GM21360 (cell line): ENCODE data around the gene PIEZO1.

Experiments
- ATAC-seq: cut with Tn5 transposase; IDR thresholded peaks from one replicate; pipeline ENCODE4 v1.9.1; 2021; ENCODE audit warnings: mild to moderate bottlenecking, moderate library complexity; ENCODE audit not compliant: unreplicated experiment

The PIEZO1 gene

DNA sequence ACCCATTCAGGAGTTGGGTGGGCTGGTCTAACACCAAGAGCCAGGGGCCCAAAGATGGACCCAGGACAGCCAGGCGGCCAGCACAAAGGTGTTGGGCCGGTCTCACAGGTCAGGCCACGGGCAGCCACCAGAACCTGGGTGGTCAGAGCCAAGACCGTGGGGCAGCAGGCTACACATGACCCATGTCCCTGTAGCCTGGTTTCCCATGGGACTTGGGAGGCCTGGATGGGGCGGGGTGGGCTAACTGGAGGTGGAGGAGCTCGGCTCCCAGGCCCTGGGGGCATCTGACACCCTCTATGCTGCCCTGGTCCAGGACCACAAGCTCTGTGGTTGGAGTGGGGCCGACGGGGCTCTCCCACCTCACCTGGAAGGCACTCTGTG, 61.5 kb downstream of the PIEZO1 start:
- no peak for ATAC-seq

DNA sequence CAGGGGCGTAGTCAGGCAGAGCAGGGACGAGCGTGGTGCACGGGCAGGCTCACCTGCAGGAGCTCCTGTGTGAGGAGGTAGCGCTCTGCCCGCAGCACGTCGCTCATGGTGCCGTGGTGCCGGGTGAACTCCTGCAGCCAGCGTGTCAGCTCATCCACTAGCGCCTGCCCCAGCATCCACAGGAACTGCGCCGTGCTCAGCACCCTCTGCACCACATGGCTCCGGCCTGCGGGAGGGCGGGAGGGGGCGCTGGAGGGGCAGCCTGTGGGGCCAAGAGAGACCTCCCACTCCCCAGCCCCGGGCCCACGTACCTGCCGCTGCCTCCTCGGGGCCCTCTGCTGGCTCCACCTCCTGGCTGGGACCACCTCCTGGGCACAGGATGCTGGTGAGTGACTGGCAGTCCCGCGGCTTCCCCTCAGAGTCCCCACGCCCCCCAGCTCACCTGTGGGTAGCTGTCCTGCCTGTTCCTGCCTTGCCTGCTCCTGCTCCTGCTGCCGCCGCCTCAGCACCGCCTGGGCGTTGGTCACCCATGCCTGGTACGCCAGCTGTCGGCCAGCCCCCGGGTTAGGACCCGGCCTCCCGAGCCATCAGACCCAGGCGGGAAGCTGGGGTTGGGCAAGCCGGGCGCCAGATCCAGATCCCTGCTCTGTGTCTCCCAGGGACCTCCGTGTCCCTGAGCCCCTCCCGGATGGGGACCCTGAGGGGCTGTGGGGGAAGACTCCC, 62.1 kb downstream of the PIEZO1 start:
- ATAC-seq = no peak

DNA sequence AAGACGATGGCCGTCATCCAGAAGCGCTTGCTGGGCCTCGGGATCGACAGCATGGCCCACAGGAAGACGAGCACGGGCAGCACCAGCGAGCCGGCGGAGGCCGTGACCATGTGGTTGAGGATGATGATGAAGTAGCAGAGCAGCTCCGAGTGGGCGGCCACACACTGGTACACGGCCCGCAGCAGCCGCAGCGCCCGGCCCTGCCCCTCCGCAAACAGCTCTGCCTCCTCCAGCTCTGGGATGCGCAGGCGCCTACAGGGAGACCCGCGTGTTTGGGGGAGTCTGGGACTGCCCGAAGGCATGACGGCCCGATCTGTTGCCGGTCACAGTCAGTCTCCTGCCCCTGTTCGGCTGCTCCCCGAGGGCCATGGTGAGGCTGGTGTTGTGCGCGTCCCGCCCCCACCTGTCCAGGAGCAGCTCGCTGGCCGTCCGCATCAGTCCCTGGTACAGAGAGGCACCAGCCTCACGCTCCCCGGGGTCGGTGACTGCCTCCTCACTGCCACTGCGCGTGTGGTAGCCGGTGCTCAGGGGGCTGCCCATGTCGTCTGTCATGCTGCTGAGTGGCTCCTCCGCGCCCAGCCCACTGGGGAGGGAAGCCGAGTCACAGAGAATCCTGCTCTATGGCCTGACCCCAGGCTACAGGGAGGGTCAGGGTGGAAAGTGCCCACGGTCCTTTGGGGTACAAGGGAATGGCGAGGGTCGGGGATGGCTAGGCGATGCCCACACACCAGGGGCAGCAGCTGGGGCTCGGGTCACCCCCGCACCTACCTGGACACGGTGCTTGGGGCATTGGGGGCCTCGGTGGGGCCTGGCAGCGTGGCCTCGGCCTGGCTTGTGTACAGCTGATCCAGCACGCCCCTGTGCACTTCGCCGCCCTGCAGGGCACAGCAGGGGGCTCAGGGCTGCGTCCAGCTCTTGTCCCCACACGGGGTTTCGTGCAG, 62.9 kb downstream of the PIEZO1 start:
- no peak for ATAC-seq

DNA sequence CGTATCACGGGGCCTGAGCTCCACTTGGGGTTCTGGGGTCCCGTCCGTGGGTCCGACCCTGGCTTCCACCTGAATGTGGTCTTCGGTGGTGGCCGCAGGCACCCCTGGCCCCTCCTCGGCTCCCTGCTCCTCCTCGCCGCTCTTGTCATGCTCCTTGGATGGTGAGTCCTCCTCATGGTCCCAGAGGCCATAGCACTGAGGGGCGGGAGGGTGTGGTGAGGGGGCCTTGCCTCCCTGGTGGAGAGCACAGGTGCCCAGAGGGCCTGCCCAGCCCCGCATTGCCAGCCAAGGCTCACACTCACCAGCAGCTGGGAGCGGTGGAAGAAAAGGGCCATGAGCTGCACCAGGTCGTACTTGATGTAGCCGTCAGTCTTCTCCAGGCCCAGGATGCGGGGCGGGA, 63.8 kb downstream of the PIEZO1 start:
- ATAC-seq = no peak

GRCh38 chr16:88720396-88720970, 64.5 kb downstream of the PIEZO1 start:
- no peak for ATAC-seq

- no peak for ATAC-seq
Measured at GRCh38 chr16:88719933-88720296, 65.1 kb downstream of the PIEZO1 start.

DNA sequence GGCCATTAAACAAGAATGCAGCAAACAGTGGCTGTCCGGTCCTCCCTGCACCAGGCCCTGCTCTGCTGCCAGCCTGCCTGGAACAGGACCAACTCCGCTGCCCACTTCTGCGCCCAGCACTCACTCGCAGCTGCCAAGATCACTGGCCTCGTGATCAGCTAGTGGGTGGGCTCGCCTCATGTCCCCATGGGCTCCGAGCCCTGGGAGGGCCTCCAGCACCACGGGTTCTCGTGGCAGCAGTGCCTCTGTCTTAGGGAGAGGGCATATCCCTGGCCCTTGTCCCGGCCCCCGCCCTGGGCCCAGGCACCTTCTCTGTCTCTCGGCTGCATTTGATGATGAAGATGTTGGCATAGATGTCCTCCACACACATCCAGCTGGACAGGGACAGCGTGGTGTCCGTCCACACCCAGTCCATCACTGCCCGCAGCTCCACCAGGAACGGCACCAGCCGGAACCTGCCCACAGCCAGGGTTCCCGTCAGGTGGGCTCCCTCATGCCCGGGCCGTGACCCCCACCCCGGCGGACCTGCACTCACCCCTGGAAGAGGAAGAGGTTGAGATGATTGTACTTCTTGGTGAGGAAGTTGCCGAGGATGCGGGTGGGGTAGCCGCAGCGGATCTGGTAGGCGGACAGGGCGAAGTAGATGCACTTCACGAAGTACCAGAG, 65.6 kb downstream of the PIEZO1 start:
- ATAC-seq = no peak

DNA sequence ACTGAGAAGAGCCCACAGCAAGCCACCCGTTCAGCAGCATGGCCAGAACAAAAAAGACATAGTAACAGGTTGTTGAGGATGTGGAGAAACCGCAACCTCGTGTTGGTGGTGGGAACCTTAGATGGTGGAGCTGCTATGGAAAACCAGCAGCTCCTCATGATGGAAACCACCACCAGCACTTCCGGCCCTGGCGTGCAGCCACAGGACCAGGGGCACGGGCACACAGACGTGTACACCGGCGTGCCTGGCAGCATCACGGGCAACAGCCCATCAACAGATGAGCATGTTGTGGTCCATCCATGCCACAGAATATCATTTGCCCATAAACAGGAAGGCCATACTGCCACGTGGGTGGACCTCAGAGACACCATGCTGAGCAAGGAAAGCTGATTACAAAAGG, 66.8 kb downstream of the PIEZO1 start:
- no peak for ATAC-seq

GRCh38 chr16:88716601-88717001, 68.4 kb downstream of the PIEZO1 start:
- ATAC-seq = no peak

DNA sequence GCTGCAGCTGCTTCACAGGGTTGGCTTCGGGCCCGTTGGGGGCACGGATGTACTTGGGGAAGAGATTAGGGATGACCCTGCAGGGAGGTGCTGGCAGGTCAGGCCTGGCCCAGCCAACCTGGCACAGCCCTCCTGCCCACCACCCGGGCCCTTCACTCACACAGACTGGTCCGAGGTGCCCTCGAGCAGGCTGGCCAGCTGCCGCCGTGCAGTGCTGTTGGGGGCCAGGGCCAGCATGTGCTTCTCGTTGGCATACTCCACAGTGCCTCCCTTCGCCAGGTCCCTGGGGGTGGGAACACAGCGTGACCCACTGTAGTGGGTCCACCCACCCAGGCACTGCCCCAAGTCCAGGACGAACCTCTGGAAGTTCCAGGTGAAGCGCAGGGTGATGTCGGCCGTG, 68.8 kb downstream of the PIEZO1 start:
- ATAC-seq = no peak

- ATAC-seq = no peak
Measured at GRCh38 chr16:88715312-88716190, 69.5 kb downstream of the PIEZO1 start.

DNA sequence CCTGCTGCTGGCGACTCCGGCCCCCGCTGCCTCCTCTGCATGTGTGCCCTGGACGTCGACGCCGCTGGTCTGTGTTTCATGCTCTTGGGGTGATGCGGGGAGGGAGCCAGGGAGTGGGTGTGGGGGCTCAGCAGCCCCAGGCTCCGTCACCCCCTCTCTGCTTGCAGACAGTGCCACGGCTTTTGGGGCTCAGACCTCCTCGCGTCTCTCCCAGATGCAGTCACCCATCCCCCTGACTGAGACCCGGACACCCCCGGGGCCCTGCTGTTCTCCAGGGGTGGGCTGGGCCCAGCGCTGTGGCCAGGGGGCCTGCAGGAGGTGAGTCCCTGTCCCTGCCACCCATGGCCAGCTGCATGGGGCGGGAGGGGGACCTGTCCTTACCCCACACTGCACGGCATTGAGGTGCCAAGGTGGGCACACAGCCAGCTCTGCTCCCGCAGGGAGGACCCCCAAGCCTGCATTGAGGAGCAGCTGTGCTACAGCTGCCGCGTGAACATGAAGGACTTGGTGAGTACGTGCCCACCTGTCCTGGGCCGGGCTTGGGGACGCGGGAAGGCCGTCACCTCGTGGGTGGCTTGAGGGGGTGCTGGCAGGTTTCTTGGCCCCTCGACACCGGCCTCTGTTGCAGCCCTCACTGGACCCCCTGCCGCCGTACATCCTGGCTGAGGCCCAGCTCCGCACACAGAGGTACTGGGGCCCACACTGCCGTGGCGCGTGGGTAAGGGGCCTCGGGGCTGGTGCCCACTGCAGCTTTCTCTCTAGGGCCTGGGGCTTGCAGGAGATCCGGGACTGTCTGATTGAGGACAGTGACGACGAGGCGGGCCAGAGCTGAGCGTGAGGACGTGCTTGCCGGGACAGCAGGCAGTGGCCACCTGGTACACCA, 70.4 kb downstream of the PIEZO1 start:
- ATAC-seq = no peak

- ATAC-seq = no peak
Measured at GRCh38 chr16:88713568-88714419, 71.2 kb downstream of the PIEZO1 start.

DNA sequence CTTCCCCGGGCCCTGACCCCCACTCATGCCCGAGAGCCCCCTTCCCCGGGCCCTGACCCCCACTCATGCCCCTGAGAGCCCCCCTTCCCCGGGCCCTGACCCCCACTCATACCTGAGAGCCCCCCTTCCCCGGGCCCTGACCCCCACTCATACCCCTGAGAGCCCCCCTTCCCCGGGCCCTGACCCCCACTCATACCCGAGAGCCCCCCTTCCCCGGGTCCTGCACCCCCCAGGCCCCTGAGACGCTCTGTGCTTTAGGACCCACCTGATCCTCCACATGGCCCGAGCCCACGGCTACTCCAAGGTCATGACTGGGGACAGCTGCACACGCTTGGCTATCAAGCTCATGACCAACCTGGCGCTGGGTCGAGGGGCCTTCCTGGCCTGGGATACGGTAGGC, 72.0 kb downstream of the PIEZO1 start:
- ATAC-seq = no peak

- no peak for ATAC-seq
Measured at GRCh38 chr16:88712362-88712979, 72.5 kb downstream of the PIEZO1 start.

DNA sequence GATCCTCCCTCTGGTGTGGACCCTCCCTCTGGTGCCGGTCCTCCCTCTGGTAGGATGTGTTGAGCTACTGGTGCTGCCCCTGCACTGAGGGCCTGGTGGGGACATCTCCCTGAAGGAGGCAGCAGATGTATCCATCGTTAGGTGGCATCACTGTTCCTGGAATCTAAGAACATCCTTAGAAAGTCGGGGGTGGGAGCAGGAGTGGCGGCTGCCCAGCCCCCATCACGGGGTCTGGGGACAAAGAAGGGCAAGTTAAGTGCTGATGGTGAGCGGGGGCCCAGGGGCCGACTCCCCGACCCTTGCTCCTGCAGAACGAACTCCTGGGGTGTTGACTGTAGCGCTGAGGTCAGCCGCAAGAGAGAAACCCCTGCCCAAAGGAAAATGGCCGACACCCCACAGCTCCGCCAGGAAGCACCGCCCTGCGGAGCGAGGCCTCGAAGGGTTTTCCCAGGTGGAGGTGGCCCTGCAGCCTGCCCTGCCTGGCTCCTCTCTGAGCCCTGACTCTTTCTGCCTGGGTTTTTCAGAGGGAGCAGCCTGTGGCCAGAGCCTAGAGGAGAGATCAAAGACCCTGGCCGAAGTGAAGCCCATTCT, 73.2 kb downstream of the PIEZO1 start:
- ATAC-seq = no peak

- ATAC-seq = no peak
Measured at GRCh38 chr16:88710556-88710955, 74.5 kb downstream of the PIEZO1 start.
